Measurements from ENCODE around the gene TP63. TPM values are rescaled to one million over a fixed set of nuclear protein-coding genes. Genes with fewer than 3 reads are reported as not detected.

The TP63 gene
- polyA plus RNA-seq, 1 donor from 2014 or later, result 0.12 TPM

- Histone ChIP-seq H3K36me3 (ENCODE audit: insufficient read depth, low read length) (no peaks in the 10 kb centered on the region), H3K27me3 (ENCODE audit: insufficient read depth, low read depth, low read length) (no peaks in the 10 kb centered on the region), H3K9ac (ENCODE audit: low read length) (no peak overlapping the region), H2AFZ (ENCODE audit: low read depth, low read length) (no peak overlapping the region), H3K27ac (ENCODE audit: low read length) (no peak overlapping the region), H3K9me3 (ENCODE audit: low read length) (no peaks in the 10 kb centered on the region), H3F3A (ENCODE audit: insufficient read depth, low read length, poor library complexity, severe bottlenecking) (no peaks in the 10 kb centered on the region), H3K4me2 (ENCODE audit: low read length) (no peak overlapping the region), H4K20me1 (ENCODE audit: insufficient read depth) (no peaks in the 10 kb centered on the region), H3K4me3 (ENCODE audit: low read length) (no peak overlapping the region), H3K9me2 (ENCODE audit: insufficient read depth, low read length) (no peaks in the 10 kb centered on the region), H3K79me2 (replicated peaks; ENCODE audit: insufficient read depth, low read length) (no peaks in the 10 kb centered on the region)
- no peak for TF ChIP-seq CTCF (IDR thresholded peaks at IDR 0.05; ENCODE audit: poor library complexity, severe bottlenecking)
- no peak for TF ChIP-seq SMC3 (conservative IDR thresholded peaks at IDR 0.05; ENCODE audit: poor library complexity)
- no peak for TF ChIP-seq REST (IDR thresholded peaks at IDR 0.05; ENCODE audit: borderline replicate concordance)
- no peak for TF ChIP-seq POLR2AphosphoS5 (IDR thresholded peaks at IDR 0.05)
- no peak for TF ChIP-seq EZH2 (IDR thresholded peaks at IDR 0.05; ENCODE audit: borderline replicate concordance, insufficient read depth, low read length, poor library complexity, severe bottlenecking)
- no peak for TF ChIP-seq RAD21 (conservative IDR thresholded peaks at IDR 0.05)
- TF ChIP-seq MXI1 (conservative IDR thresholded peaks at IDR 0.05; ENCODE audit: poor library complexity, severe bottlenecking), result no peak
- no peak for TF ChIP-seq EP300 (conservative IDR thresholded peaks at IDR 0.05; ENCODE audit: poor library complexity, severe bottlenecking)
- no peak for TF ChIP-seq TAF1 (IDR thresholded peaks at IDR 0.05; ENCODE audit: low read depth)
These were observed 33.3 kb upstream of the TP63 start for GRCh38 chr3:189597918-189598317.

GRCh38 chr3:189598530-189599225 lies 32.5 kb upstream of the TP63 start:
- H3K9me3 ChIP-seq (ENCODE audit: low read length), result no peaks in the 10 kb centered on the region
- no peaks in the 10 kb centered on the region for H4K20me1 ChIP-seq (ENCODE audit: insufficient read depth)
- H3K79me2 ChIP-seq (replicated peaks; ENCODE audit: insufficient read depth, low read length), result no peaks in the 10 kb centered on the region
- no peak overlapping the region for H2AFZ ChIP-seq (ENCODE audit: low read depth, low read length)
- H3K9ac ChIP-seq (ENCODE audit: low read length), result no peak overlapping the region
- H3K36me3 ChIP-seq (ENCODE audit: insufficient read depth, low read length), result no peaks in the 10 kb centered on the region
- H3K27me3 ChIP-seq (ENCODE audit: insufficient read depth, low read depth, low read length), result no peaks in the 10 kb centered on the region
- H3K4me3 ChIP-seq (ENCODE audit: low read length), result no peak overlapping the region
- no peak overlapping the region for H3K4me2 ChIP-seq (ENCODE audit: low read length)
- TF ChIP-seq POLR2AphosphoS5 (IDR thresholded peaks at IDR 0.05), result no peak
- TF ChIP-seq MXI1 (conservative IDR thresholded peaks at IDR 0.05; ENCODE audit: poor library complexity, severe bottlenecking), result no peak
- TF ChIP-seq RAD21 (conservative IDR thresholded peaks at IDR 0.05), result no peak
- no peak for TF ChIP-seq CTCF (IDR thresholded peaks at IDR 0.05; ENCODE audit: poor library complexity, severe bottlenecking)
- no peak for TF ChIP-seq REST (IDR thresholded peaks at IDR 0.05; ENCODE audit: borderline replicate concordance)
- TF ChIP-seq TAF1 (IDR thresholded peaks at IDR 0.05; ENCODE audit: low read depth), result no peak
- no peak for TF ChIP-seq SMC3 (conservative IDR thresholded peaks at IDR 0.05; ENCODE audit: poor library complexity)
- TF ChIP-seq EZH2 (IDR thresholded peaks at IDR 0.05; ENCODE audit: borderline replicate concordance, insufficient read depth, low read length, poor library complexity, severe bottlenecking), result no peak
- no peak for TF ChIP-seq EP300 (conservative IDR thresholded peaks at IDR 0.05; ENCODE audit: poor library complexity, severe bottlenecking)
- H3K9me2 ChIP-seq (ENCODE audit: insufficient read depth, low read length), result no peaks in the 10 kb centered on the region
- H3F3A ChIP-seq (ENCODE audit: insufficient read depth, low read length, poor library complexity, severe bottlenecking), result no peaks in the 10 kb centered on the region
- H3K27ac ChIP-seq (ENCODE audit: low read length), result no peak overlapping the region
